Mesendoderm (in vitro differentiated cells): ENCODE data around the gene CGNL1.

Experiments
- DNase-seq: peaks from one replicate; pipeline ENCODE4 v3.0.0; 2013
- H2AK5ac ChIP-seq: 2 replicates; pipeline ENCODE4 v1.6.1; 2013; ENCODE audit warnings: low read length, inconsistent platforms
- H2BK120ac ChIP-seq: 2 replicates; pipeline ENCODE4 v1.6.1; 2013; ENCODE audit warnings: low read depth, mild to moderate bottlenecking, low read length, moderate library complexity, mixed read lengths
- H2BK15ac ChIP-seq: replicated peaks from 2 replicates; pipeline ENCODE4 v1.6.1; 2013; ENCODE audit warnings: low read depth, mild to moderate bottlenecking, moderate library complexity
- H2BK5ac ChIP-seq: 2 replicates; pipeline ENCODE4 v1.6.1; 2013; ENCODE audit warnings: low read length, inconsistent platforms
- H3K18ac ChIP-seq: 2 replicates; pipeline ENCODE4 v1.6.1; 2013; ENCODE audit warnings: mild to moderate bottlenecking, low read length, mixed read lengths
- H3K23ac ChIP-seq: one replicate; pipeline ENCODE4 v1.6.1; 2013; ENCODE audit warnings: low read length
- H3K27ac ChIP-seq: 2 replicates; pipeline ENCODE4 v1.5.1; 2013; ENCODE audit warnings: low read depth, mild to moderate bottlenecking, inconsistent platforms, low read length, moderate library complexity
- H3K27me3 ChIP-seq: 2 replicates; pipeline ENCODE4 v1.6.1; 2013; ENCODE audit warnings: low read length, control low read depth, mild to moderate bottlenecking, inconsistent platforms; ENCODE audit not compliant: insufficient read depth, poor library complexity
- H3K36me3 ChIP-seq: 2 replicates; pipeline ENCODE4 v1.6.1; 2013; ENCODE audit warnings: low read length, inconsistent platforms; ENCODE audit not compliant: control insufficient read depth, insufficient read depth
- H3K4ac ChIP-seq: one replicate; pipeline ENCODE4 v1.6.1; 2013; ENCODE audit warnings: low read depth, mild to moderate bottlenecking, low read length, moderate library complexity
- H3K4me1 ChIP-seq: 2 replicates; pipeline ENCODE4 v1.6.1; 2013; ENCODE audit warnings: low read depth, low read length, inconsistent platforms; ENCODE audit not compliant: control insufficient read depth
- H3K4me2 ChIP-seq: 2 replicates; pipeline ENCODE4 v1.6.1; 2013; ENCODE audit warnings: low read length
- H3K4me3 ChIP-seq: 2 replicates; pipeline ENCODE4 v1.5.1; 2013; ENCODE audit warnings: mild to moderate bottlenecking, low read length
- H3K56ac ChIP-seq: one replicate; pipeline ENCODE4 v1.6.1; 2013; ENCODE audit warnings: low read length
- H3K79me1 ChIP-seq: 2 replicates; pipeline ENCODE4 v1.6.1; 2013; ENCODE audit warnings: low read length, inconsistent platforms
- H3K79me2 ChIP-seq: 2 replicates; pipeline ENCODE4 v1.6.1; 2013; ENCODE audit warnings: mild to moderate bottlenecking, low read length; ENCODE audit not compliant: control insufficient read depth, insufficient read depth
- H3K9ac ChIP-seq: 2 replicates; pipeline ENCODE4 v1.6.1; 2013; ENCODE audit warnings: low read length, inconsistent platforms
- H4K5ac ChIP-seq: one replicate; pipeline ENCODE4 v1.6.1; 2013; ENCODE audit warnings: low read length
- H4K8ac ChIP-seq: one replicate; pipeline ENCODE4 v1.6.1; 2013; ENCODE audit warnings: low read depth, mild to moderate bottlenecking, control low read depth, low read length, moderate library complexity
- WGBS: extraction: QIAGEN DNeasy Blood & Tissue Kit; methylation state at CpG from one replicate; pipeline ENCODE4 v1.1.7; 2013; ENCODE audit warnings: low lambda C conversion rate, missing lambda C conversion rate; ENCODE audit not compliant: insufficient coverage; ENCODE audit errors: extremely low coverage; 5-methylcytosine and 5-hydroxymethylcytosine counted together

CGNL1 gene

GRCh38 chr15:57470543-57470942, 94.2 kb downstream of the CGNL1 start:
- Histone ChIP-seq H3K36me3 (no peaks in the 10 kb centered on the region), H4K8ac (no peak overlapping the region), H3K23ac (no peak overlapping the region), H3K27me3 (no peaks in the 10 kb centered on the region), H3K4ac (no peak overlapping the region), H3K4me2 (no peak overlapping the region), H3K4me1 (no peaks in the 10 kb centered on the region), H3K9ac (no peak overlapping the region), H2BK120ac (no peak overlapping the region), H3K18ac (no peak overlapping the region), H2AK5ac (no peak overlapping the region), H3K27ac (no peak overlapping the region), H3K56ac (no peak overlapping the region), H3K79me1 (no peaks in the 10 kb centered on the region), H3K4me3 (no peak overlapping the region), H4K5ac (no peak overlapping the region), H3K79me2 (no peaks in the 10 kb centered on the region), H2BK5ac (no peak overlapping the region), H2BK15ac (no peak overlapping the region)
- no peak for DNase-seq
- WGBS = no CpG with 5 or more reads among the region's 3 CpGs

GRCh38 chr15:57472861-57473260, 96.6 kb downstream of the CGNL1 start:
- H2AK5ac ChIP-seq = no peak overlapping the region
- no peaks in the 10 kb centered on the region for H3K79me2 ChIP-seq
- no peak overlapping the region for H3K18ac ChIP-seq
- H2BK5ac ChIP-seq = no peak overlapping the region
- H4K8ac ChIP-seq = no peak overlapping the region
- no peaks in the 10 kb centered on the region for H3K79me1 ChIP-seq
- no peaks in the 10 kb centered on the region for H3K27me3 ChIP-seq
- H3K4me1 ChIP-seq = no peaks in the 10 kb centered on the region
- H3K27ac ChIP-seq = no peak overlapping the region
- H3K56ac ChIP-seq = no peak overlapping the region
- H3K4ac ChIP-seq = no peak overlapping the region
- DNase-seq = no peak
- H3K4me3 ChIP-seq = no peak overlapping the region
- no peak overlapping the region for H3K9ac ChIP-seq
- no peak overlapping the region for H2BK15ac ChIP-seq
- H3K23ac ChIP-seq = no peak overlapping the region
- no peak overlapping the region for H4K5ac ChIP-seq
- H3K36me3 ChIP-seq = no peaks in the 10 kb centered on the region
- no CpG with 5 or more reads among the region's 2 CpGs for WGBS
- no peak overlapping the region for H3K4me2 ChIP-seq
- no peak overlapping the region for H2BK120ac ChIP-seq

- Histone ChIP-seq H3K27ac (no peak overlapping the region), H3K23ac (no peak overlapping the region), H2BK15ac (no peak overlapping the region), H3K79me1 (no peaks in the 10 kb centered on the region), H2BK120ac (no peak overlapping the region), H4K5ac (no peak overlapping the region), H3K36me3 (no peaks in the 10 kb centered on the region), H3K27me3 (no peaks in the 10 kb centered on the region), H3K4ac (no peak overlapping the region), H2AK5ac (no peak overlapping the region), H2BK5ac (no peak overlapping the region), H4K8ac (no peak overlapping the region), H3K4me2 (no peak overlapping the region), H3K4me3 (no peak overlapping the region), H3K56ac (no peak overlapping the region), H3K79me2 (no peaks in the 10 kb centered on the region), H3K4me1 (peaks cover 4% of the 10 kb centered on the region), H3K9ac (no peak overlapping the region), H3K18ac (no peak overlapping the region)
- WGBS = no CpG with 5 or more reads among the region's 5 CpGs
- DNase-seq = no peak
Observed at GRCh38 chr15:57476533-57476975, 100.2 kb downstream of the CGNL1 start.

- no peaks in the 10 kb centered on the region for H3K36me3 ChIP-seq
- H3K18ac ChIP-seq = peak overlapping the region; percentile 0
- DNase-seq = peak; percentile 47
- no peak overlapping the region for H3K4me2 ChIP-seq
- WGBS = no CpG with 5 or more reads among the region's 9 CpGs
- peaks cover 4% of the 10 kb centered on the region for H3K4me1 ChIP-seq
- H2AK5ac ChIP-seq = peak overlapping the region; percentile 55
- no peak overlapping the region for H3K23ac ChIP-seq
- no peaks in the 10 kb centered on the region for H3K27me3 ChIP-seq
- H3K4ac ChIP-seq = no peak overlapping the region
- no peak overlapping the region for H4K5ac ChIP-seq
- H3K27ac ChIP-seq = peak overlapping the region; percentile 34
- H3K79me2 ChIP-seq = no peaks in the 10 kb centered on the region
- H3K79me1 ChIP-seq = no peaks in the 10 kb centered on the region
- no peak overlapping the region for H3K9ac ChIP-seq
- H3K56ac ChIP-seq = peak overlapping the region; percentile 39
- H3K4me3 ChIP-seq = no peak overlapping the region
- H2BK15ac ChIP-seq = no peak overlapping the region
- H2BK5ac ChIP-seq = no peak overlapping the region
- no peak overlapping the region for H4K8ac ChIP-seq
- no peak overlapping the region for H2BK120ac ChIP-seq
Observed at GRCh38 chr15:57477736-57478522, 101.6 kb downstream of the CGNL1 start.

- H2BK5ac ChIP-seq = no peak overlapping the region
- no CpG with 5 or more reads among the region's 1 CpG for whole genome bisulfite sequencing
Observed at GRCh38 chr15:57479005-57479404, 102.7 kb downstream of the CGNL1 start.

More at GRCh38 chr15:57479005-57479404, 102.7 kb downstream of the CGNL1 start:
- no peak overlapping the region for H4K5ac ChIP-seq
- no peak overlapping the region for H3K4me3 ChIP-seq
- no peak overlapping the region for H3K23ac ChIP-seq
- peak overlapping the region; percentile 57 for H3K27ac ChIP-seq
- peaks cover 4% of the 10 kb centered on the region for H3K4me1 ChIP-seq
- no peak overlapping the region for H3K9ac ChIP-seq
- no peak overlapping the region for H2AK5ac ChIP-seq
- no peak overlapping the region for H2BK120ac ChIP-seq
- no peaks in the 10 kb centered on the region for H3K79me1 ChIP-seq
- no peak overlapping the region for H2BK15ac ChIP-seq
- H3K27me3 ChIP-seq = no peaks in the 10 kb centered on the region
- no peak overlapping the region for H3K56ac ChIP-seq
- H3K4ac ChIP-seq = no peak overlapping the region
- H3K36me3 ChIP-seq = no peaks in the 10 kb centered on the region
- H3K79me2 ChIP-seq = no peaks in the 10 kb centered on the region
- H3K18ac ChIP-seq = no peak overlapping the region
- DNase-seq = no peak
- no peak overlapping the region for H4K8ac ChIP-seq
- no peak overlapping the region for H3K4me2 ChIP-seq
